Osteoblast (primary cell): ENCODE data around the gene PPP1R12A. TPM values are rescaled to one million over a fixed set of nuclear protein-coding genes. Genes with fewer than 3 reads are reported as not detected.

Experiments used
- DNase-seq: peaks from one replicate; pipeline ENCODE4 v3.0.0; 2011; ENCODE audit warnings: low spot score, mixed read lengths; ENCODE audit not compliant: insufficient read length; ENCODE audit errors: missing footprints
- H2AFZ ChIP-seq: 2 replicates; pipeline ENCODE4 v1.6.0; 2011; ENCODE audit warnings: mild to moderate bottlenecking, low read length
- H3K27ac ChIP-seq: 2 replicates; pipeline ENCODE4 v1.5.1; 2011; ENCODE audit warnings: mild to moderate bottlenecking, low read depth, low read length, moderate library complexity
- H3K27me3 ChIP-seq: 2 replicates; pipeline ENCODE4 v1.6.0; 2012; ENCODE audit warnings: mild to moderate bottlenecking, control low read depth, inconsistent platforms, low read length, moderate library complexity; ENCODE audit not compliant: insufficient read depth
- H3K36me3 ChIP-seq: 2 replicates; pipeline ENCODE4 v1.5.1; 2011; ENCODE audit warnings: mild to moderate bottlenecking, low read length, control low read depth, moderate library complexity; ENCODE audit not compliant: insufficient read depth
- H3K4me1 ChIP-seq: 2 replicates; pipeline ENCODE4 v1.5.1; 2011; ENCODE audit warnings: mild to moderate bottlenecking, low read length, control low read depth, moderate library complexity; ENCODE audit not compliant: insufficient read depth
- H3K4me2 ChIP-seq: 2 replicates; pipeline ENCODE4 v1.6.0; 2011; ENCODE audit warnings: mild to moderate bottlenecking, low read length; ENCODE audit not compliant: insufficient read depth
- H3K4me3 ChIP-seq: fragments of 200-600 bp; sonication (generic); 3 replicates; pipeline ENCODE4 v1.5.1; 2012; ENCODE audit warnings: mild to moderate bottlenecking, low read length, inconsistent platforms; ENCODE audit not compliant: insufficient read depth
- H3K79me2 ChIP-seq: 2 replicates; pipeline ENCODE4 v1.6.0; 2012; ENCODE audit warnings: mild to moderate bottlenecking, low read length, control low read depth, inconsistent platforms; ENCODE audit not compliant: insufficient read depth
- H3K9me3 ChIP-seq: 2 replicates; pipeline ENCODE4 v1.5.1; 2011; ENCODE audit warnings: low read depth, low read length, control low read depth
- H4K20me1 ChIP-seq: 2 replicates; pipeline ENCODE4 v1.6.0; 2012; ENCODE audit warnings: mild to moderate bottlenecking, low read length, control low read depth; ENCODE audit not compliant: insufficient read depth
- total RNA-seq: library from RNA; depleted of rRNA; stranded (reverse); fragments of >200 nt; gene quantifications from 2 replicates; pipeline ENCODE4 v1.2.3, GENCODE V29; 2012
- TF ChIP-seq, protein P1 (sequence below): IDR thresholded peaks from 2 replicates; pipeline ENCODE4 v1.5.1; 2011; ENCODE audit warnings: mild to moderate bottlenecking, low read depth, low read length, moderate library complexity; ENCODE audit errors: extremely low read depth

The PPP1R12A gene
- total RNA-seq, 1 donor, result 165 TPM

DNA sequence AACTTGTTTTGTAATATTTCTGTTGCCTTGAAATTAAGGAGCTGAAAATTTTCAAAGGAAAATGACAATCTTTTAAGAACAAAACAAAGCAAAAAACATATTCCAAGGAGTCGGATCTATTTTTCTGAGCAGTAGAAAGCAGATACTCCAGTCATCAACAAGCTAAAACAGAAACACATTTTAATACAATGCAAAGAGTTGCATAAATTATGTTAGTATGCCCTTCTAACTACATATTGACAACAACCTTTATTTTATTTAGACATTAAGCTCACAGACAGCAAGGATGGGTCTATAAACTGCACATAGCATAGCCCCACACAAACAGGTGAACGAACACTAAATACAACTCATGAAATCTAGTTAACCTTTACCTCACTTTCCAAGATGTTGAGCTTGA, 106.0 kb downstream of the PPP1R12A start:
- no peak overlapping the region for H3K4me3 ChIP-seq
- no peak overlapping the region for H3K4me2 ChIP-seq
- H3K9me3 ChIP-seq, result no peaks in the 10 kb centered on the region
- no peak overlapping the region for H2AFZ ChIP-seq
- peaks cover 7% of the 10 kb centered on the region for H4K20me1 ChIP-seq
- H3K79me2 ChIP-seq, result peaks cover 70% of the 10 kb centered on the region
- H3K36me3 ChIP-seq, result peaks cover 38% of the 10 kb centered on the region
- no peak for DNase-seq
- H3K4me1 ChIP-seq, result no peaks in the 10 kb centered on the region
- H3K27me3 ChIP-seq, result no peaks in the 10 kb centered on the region
- no peak overlapping the region for H3K27ac ChIP-seq
- TF ChIP-seq, protein P1, sequence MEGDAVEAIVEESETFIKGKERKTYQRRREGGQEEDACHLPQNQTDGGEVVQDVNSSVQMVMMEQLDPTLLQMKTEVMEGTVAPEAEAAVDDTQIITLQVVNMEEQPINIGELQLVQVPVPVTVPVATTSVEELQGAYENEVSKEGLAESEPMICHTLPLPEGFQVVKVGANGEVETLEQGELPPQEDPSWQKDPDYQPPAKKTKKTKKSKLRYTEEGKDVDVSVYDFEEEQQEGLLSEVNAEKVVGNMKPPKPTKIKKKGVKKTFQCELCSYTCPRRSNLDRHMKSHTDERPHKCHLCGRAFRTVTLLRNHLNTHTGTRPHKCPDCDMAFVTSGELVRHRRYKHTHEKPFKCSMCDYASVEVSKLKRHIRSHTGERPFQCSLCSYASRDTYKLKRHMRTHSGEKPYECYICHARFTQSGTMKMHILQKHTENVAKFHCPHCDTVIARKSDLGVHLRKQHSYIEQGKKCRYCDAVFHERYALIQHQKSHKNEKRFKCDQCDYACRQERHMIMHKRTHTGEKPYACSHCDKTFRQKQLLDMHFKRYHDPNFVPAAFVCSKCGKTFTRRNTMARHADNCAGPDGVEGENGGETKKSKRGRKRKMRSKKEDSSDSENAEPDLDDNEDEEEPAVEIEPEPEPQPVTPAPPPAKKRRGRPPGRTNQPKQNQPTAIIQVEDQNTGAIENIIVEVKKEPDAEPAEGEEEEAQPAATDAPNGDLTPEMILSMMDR, result no peak

DNA sequence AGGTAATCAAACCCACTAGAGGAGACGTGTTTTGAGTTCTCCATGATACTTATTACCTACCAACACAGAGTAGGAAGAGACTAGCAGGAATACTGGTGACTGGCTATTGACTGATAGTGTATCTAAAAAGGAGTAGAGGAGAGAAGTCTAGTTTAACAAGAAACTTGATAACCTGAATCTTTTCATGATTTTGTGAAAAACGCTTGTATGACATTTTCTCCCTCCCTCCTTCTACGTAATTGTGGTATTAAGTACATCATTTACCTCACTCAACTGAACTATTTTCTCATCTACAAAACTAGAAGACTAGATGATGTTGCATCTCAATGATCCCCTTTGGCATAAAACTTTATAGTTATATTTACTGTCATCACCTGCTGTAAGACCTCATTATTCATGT, 107.4 kb downstream of the PPP1R12A start:
- H3K9me3 ChIP-seq, result no peaks in the 10 kb centered on the region
- peaks cover 38% of the 10 kb centered on the region for H3K36me3 ChIP-seq
- peaks cover 3% of the 10 kb centered on the region for H4K20me1 ChIP-seq
- H2AFZ ChIP-seq, result no peak overlapping the region
- TF ChIP-seq, protein P1, result no peak
- no peak overlapping the region for H3K4me2 ChIP-seq
- no peak overlapping the region for H3K4me3 ChIP-seq
- H3K79me2 ChIP-seq, result peaks cover 59% of the 10 kb centered on the region
- H3K4me1 ChIP-seq, result no peaks in the 10 kb centered on the region
- DNase-seq, result no peak
- no peaks in the 10 kb centered on the region for H3K27me3 ChIP-seq
- no peak overlapping the region for H3K27ac ChIP-seq

DNA sequence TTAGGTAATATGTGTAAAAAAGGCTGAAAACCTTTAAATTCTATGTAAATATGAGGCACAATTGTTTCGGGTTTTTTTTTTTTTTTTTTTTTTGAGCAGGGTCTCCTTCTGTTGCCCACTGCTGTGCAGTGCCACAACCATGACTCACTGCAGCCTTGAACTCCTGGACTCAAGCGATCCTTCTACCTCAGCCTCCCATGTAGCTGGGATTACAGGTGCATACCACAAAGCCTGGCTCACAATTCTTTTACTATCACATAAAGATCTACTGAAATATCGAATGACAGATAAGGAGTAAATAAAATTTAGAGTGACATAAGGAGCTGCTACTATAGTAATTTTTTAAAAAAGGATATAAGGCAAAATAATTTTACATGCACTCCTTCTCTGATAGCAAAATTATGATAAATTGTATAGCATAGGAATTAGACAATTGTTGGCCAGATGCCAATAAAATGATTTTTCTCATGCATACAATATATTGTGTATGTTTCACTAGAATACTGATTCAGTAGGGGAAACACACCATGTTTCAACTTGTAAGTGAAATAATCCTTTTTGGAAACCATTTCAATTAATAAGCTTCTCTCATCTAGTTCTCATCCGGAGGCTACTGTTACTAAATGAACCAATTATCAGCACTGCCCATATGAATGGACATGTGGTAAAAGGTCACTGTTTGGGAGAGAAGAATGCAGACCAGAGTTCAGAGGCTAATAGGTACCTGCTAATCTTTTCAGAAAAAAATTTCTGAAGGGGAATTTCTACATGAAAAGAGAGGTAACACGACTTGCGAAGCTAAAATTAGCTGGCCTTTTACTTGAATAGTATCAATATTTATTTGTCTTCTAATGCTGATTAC, 108.4 kb downstream of the PPP1R12A start:
- Histone ChIP-seq H3K27me3 (no peaks in the 10 kb centered on the region), H3K79me2 (peaks cover 54% of the 10 kb centered on the region), H3K9me3 (no peaks in the 10 kb centered on the region), H3K36me3 (peaks cover 34% of the 10 kb centered on the region), H4K20me1 (peaks cover 3% of the 10 kb centered on the region), H3K27ac (no peak overlapping the region), H3K4me3 (no peak overlapping the region), H3K4me1 (no peaks in the 10 kb centered on the region), H3K4me2 (no peak overlapping the region), H2AFZ (no peak overlapping the region)
- TF ChIP-seq, protein P1, result no peak
- no peak for DNase-seq

DNA sequence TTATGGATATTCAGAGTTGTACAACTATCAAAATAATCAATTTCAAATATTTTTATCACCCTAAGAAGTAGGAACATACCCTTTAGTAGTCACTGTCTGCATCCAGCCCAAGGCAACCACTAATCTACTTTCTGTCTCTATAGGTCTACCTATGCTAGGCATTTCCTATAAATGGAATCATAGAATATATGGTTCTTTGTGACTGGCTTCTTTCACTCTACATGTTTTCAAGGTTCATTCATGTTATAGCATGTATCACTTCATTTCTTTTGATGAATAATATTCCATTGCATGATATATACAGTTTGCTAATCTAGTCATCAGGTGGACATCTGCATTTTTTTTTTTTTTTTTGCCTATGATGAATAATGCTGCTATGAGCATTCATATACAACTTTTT, 112.4 kb downstream of the PPP1R12A start:
- H3K79me2 ChIP-seq, result peaks cover 32% of the 10 kb centered on the region
- peaks cover 24% of the 10 kb centered on the region for H3K36me3 ChIP-seq
- H3K4me2 ChIP-seq, result no peak overlapping the region

More for the DNA sequence above, 112.4 kb downstream of the PPP1R12A start:
- Histone ChIP-seq H2AFZ (no peak overlapping the region), H3K4me3 (no peak overlapping the region), H3K9me3 (no peaks in the 10 kb centered on the region), H3K4me1 (no peaks in the 10 kb centered on the region), H4K20me1 (peaks cover 3% of the 10 kb centered on the region), H3K27ac (no peak overlapping the region), H3K27me3 (no peaks in the 10 kb centered on the region)
- no peak for DNase-seq
- TF ChIP-seq, protein P1, result no peak
